Suprapubic skin (tissue), 3 donors: Measurements from ENCODE around the gene MAPK14.

Experiments used
- CTCF ChIP-seq, 2 donors: fragments of 200-600 bp in 1 of 2; fragments of 450-650 bp in 1 of 2; sonication (generic) in 1 of 2; IDR thresholded peaks; one replicate each; pipeline ENCODE4 v1.5.1; 2016 to 2019; ENCODE audit warnings: antibody characterized with exemption in 2 of 2, mild to moderate bottlenecking in 1 of 2, moderate library complexity in 1 of 2
- EP300 ChIP-seq: sonication (generic); formaldehyde crosslinking; IDR thresholded peaks from one replicate; pipeline ENCODE4 v1.6.1; 2017; ENCODE audit warnings: antibody characterized with exemption
- POLR2A ChIP-seq, 2 donors: fragments of 450-650 bp; IDR thresholded peaks; one replicate each; pipeline ENCODE4 v1.6.1; 2017; ENCODE audit warnings: antibody characterized with exemption in 2 of 2, mild to moderate bottlenecking in 2 of 2, moderate library complexity in 2 of 2

- TF ChIP-seq CTCF (IDR thresholded peaks at IDR 0.05) (no peak), EP300 (no peak), POLR2A (IDR thresholded peaks at IDR 0.05) (no peak)
Measured at GRCh38 chr6:36063318-36064060, 35.9 kb downstream of the MAPK14 start.
